Suppressor macrophage treated with lipopolysaccharide for 4 hours (primary cell): Measurements from ENCODE around the gene LARGE2.

ENCODE experiments used
- DNase-seq: peaks from one replicate; pipeline ENCODE4 v3.0.0-alpha.2; 2020

Gene LARGE2

DNA sequence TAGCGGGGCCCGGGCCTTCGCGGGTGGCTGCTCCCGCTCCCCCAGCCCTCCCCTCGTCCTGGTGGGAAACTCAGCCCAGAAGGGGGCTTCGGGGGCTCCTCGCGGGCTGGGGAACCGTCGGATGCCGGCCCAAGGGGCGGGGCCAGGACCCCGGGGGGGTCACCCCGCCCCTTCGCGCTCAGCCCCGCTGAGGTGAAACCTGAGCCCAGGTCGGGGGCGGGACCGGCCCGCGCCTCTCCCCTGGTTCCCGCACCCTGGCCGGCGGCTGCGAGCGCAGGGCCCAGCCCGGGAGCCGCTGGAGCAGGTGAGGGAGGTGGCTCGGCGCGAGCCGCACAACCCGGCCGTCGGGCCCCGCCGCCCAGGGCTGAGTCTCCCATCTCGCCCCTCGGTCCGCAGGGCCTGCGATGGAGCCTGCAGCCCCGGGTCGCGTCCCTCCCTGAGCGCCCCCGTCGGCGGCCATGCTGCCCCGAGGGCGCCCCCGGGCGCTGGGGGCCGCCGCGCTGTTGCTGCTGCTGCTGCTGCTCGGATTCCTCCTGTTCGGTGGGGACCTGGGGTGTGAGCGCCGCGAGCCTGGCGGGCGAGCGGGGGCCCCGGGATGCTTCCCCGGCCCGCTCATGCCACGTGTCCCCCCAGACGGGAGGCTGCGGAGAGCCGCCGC is at the start of gene LARGE2:
LARGE2 (plus strand) TSS at position 232 of the 658 bp plus-strand sequence; CDS start at position 459, 227 bp downstream.
- DNase-seq = no peak

GRCh38 chr11:45876401-45876800 is 46.1 kb upstream of the LARGE2 start:
- no peak for DNase-seq

DNA sequence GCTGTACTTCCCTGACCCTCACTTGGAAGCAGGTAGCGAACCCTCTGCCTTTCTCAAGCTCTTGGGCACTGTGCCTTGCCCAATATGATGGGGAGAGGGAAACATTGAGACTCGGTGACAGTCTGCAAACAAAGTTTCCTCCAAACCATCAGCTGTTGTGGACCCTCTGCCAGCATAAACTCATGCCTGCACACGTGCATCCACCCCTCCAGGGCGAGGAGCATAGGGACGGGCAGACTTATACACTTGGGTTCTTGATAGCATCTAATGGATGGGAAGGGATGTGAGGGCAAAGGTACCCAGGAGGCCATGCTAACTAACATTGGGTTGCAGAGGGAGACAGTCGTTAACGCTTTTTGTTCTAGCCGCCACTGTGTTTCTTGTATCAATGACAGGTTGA is 45.2 kb upstream of the LARGE2 start:
- no peak for DNase-seq

- DNase-seq = no peak
Observed at GRCh38 chr11:45877845-45878244, 44.6 kb upstream of the LARGE2 start.

GRCh38 chr11:45879803-45880686 is 42.4 kb upstream of the LARGE2 start:
- no peak for DNase-seq

DNA sequence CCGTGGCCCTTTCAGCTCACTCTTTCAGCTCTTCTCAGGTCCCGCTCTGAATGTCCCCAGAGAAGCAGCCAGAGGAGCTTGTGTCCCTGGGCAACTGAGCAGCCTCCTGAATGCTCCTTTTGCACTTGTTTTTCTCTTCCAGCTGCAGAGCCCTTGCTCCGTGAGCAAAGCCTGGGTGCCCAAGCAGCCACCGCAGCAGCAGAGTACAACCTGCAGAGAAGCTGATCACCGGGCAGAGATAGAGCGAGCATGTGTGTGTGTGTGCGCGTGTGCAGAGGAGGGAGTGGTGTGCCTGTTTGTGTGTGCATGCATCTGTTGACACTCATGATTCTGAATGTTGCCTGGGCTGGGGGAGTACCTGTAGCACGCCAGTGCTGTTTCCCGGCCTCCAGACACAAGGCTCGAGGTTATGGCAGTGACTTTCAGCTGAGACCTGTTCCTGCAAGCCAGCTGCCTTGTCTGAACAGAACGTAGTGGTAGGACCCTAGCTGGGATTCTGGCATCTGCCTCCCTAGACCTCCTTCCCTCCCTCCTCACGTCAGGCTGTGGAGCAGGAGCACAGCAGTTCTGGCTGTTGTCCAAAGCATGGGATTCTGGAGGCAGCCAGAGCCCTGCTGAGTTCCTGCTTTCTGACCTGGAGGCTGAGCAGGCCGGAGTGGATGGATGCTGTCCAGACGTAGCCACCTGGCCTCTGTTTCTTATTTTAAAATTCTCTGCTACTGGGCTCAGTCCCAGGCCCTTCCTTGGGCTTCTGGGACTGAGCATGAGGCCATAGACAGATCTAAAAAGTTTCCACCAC is 41.5 kb upstream of the LARGE2 start:
- DNase-seq = no peak

- no peak for DNase-seq
Observed at GRCh38 chr11:45881708-45882368, 40.6 kb upstream of the LARGE2 start.

- DNase-seq = no peak
Observed at GRCh38 chr11:45884596-45885185, 37.8 kb upstream of the LARGE2 start.

DNA sequence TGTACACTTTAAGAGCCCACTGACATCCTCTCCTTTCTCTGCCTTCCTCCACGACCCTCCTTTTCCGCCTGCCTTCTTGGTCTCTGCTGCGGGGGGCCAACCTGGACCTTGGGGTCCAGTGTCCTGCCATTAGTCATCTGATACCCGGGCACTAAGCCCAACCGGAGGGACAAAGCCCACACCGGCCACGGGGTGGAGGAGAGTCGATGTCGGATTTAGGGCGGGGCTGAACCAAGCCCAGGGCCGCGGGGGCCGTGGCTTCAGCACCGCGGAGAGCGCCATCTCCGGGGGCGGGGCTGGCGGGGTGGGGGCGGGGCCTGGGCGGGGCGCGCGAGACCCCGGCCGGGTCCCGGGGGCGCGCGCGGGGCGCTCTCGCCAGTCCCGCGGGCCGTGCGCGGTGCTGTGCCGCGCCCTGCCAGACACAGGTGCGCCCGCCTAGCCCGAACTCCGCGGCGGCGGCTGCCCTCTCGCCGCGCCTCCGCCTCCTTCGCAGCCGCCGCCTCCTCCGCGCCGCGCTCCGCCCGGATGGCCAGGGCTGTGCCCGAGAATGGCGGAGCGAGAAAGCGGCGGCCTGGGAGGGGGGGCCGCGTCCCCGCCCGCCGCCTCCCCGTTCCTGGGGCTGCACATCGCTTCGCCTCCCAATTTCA is 37.1 kb upstream of the LARGE2 start, which contains the start of gene MAPK8IP1:
MAPK8IP1 (plus strand) TSS at position 378 of the 647 bp plus-strand sequence; CDS start at position 548, 170 bp downstream.
- peak; percentile 47 for DNase-seq

- DNase-seq = no peak
Observed at GRCh38 chr11:45885921-45886721, 36.3 kb upstream of the LARGE2 start.

DNA sequence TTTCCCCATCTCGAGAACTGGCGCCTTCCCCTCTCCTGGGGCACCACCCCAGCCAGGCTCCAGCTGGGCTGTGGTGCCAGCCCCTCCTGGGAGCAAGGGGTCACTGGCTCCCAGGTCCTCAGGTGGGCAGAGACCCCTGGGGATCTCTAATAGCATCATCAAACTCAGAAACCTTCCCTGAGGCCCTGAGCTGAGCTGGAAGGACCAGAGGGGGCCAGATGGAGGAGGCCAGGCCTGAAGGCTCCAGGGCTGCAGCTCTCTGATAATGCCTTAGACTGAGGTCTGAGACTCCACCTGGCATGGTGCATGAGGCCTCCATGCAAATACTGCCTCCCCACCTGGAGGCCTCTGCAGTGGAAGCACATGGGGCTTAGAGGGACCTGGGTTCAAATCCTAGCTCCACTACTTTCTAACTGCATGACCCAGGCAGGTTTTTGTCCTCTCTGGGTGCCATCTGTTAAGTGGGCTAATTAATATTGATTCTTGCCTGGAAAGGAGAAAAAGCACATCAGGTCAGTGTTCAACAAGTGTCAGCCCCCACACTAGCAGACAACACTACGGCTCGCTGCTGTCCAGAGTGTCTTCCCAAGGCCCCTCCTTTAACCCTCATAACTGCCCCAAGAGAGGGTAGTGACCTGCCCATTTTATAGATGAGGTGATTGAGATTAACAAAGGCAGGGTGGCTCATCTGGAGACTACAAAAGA is 35.5 kb upstream of the LARGE2 start:
- DNase-seq = no peak

DNA sequence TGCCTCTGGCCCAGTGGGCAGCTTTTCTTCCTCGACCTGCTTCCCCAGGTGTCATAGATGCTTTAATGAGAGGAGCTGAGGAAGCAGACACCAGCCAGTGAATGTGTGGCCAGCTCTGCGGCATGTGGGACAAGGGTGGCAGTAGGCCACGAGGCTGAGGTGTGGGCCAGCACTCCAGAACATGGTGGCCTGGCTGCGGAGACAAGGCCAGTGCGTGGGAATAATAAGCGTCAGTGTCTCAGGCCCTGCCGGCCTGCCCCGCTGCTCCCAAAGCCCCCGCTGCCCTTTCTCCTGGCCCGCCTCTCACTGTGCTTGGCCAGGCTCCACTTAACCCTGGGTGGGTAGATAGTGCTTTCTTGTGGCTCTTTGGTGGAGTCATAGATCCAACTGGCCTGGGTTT is 34.9 kb upstream of the LARGE2 start:
- no peak for DNase-seq

DNA sequence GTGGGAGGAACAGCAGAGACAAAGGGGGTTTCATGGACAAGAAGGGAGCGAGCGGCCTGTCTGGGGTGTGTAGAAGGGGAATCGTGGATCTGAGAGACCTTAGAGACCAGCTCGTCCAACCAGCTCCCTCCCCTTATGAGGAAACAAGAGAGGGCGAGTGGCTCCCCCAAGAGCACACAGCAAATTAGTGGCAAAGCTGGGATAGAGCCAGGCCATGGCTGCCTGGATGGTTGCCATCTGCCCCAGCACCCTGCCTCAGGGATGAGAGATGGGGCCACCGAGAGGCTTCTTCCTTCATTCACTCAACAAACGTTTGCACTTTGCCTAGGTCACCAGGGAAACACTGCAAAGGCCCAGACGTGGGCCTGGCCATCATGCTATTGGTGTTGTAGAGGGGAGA is 32.9 kb upstream of the LARGE2 start:
- DNase-seq = no peak

DNA sequence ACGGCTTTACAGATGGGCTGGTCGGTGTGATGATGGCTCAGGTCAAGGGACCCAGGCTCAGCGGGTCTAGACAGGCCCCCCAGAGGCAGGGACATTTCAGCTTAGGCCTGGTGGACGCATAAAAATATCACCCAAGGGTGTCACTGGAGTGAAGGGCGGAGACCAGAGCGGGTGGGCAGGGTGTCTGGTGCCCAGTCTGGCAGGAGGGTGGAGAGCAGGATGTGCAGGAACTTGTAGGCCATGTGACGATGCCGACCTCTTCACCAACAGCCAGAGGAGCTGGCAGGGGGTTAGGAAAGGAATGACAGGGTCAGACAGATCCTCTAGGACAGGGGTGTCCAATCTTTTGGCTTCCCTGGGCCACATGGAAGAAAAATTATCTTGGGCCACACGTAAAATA is 32.5 kb upstream of the LARGE2 start:
- no peak for DNase-seq

DNA sequence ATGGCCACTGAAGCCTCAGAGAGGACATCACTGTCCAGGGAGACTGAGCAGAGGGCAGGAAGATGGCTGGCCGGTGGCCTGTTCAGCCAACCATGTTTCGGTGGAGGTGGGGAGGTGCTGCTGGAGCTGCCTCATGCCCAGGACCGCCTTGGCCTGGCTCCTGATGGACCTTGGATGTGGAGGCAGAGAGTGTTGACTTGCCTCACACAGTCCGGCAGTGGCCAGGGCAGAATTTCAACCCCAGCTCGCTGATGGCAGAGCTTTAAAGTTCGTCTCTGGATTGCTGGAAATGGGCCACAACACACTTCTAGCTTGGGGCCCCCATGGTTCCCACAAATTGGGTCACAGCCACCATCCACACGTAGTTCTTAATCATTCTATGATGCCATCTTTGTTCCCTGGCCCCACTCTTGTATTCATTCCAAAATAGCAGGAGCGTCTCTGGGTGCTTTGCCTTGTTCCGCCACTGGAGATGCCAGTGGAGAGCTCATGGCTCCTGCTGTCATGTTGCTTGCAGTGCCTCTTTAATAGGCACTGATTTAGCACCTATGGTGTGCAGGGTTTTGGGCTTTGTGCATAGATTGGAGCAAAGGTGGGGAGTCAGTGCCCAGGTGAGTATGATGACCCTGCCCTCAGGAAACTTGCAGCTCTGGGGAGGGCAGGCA is 31.4 kb upstream of the LARGE2 start:
- no peak for DNase-seq

GRCh38 chr11:45892856-45893255 is 29.6 kb upstream of the LARGE2 start:
- no peak for DNase-seq

GRCh38 chr11:45894555-45895247 is 27.8 kb upstream of the LARGE2 start:
- no peak for DNase-seq

- no peak for DNase-seq
Observed at GRCh38 chr11:45895553-45896259, 26.8 kb upstream of the LARGE2 start.
